Liver (tissue), 3 donors: Measurements from ENCODE around the gene YWHAB.

ENCODE experiments used
- ATF3 ChIP-seq: IDR thresholded peaks from 2 replicates; pipeline ENCODE4 v1.6.1; 2016; ENCODE audit warnings: antibody characterized with exemption
- CTCF ChIP-seq: fragments of 150-350 bp; IDR thresholded peaks from 2 replicates; pipeline ENCODE4 v1.5.1; 2017; ENCODE audit warnings: improper control_type of control experiment, low read depth, low read length; ENCODE audit not compliant: missing input control
- FOXA2 ChIP-seq: IDR thresholded peaks from 2 replicates; pipeline ENCODE4 v1.6.1; 2016; ENCODE audit warnings: antibody characterized with exemption
- RAD21 ChIP-seq, 2 donors: IDR thresholded peaks; 2 replicates each; pipeline ENCODE4 v1.6.1; 2016; ENCODE audit warnings: antibody characterized with exemption in 2 of 2, mild to moderate bottlenecking in 2 of 2
- REST ChIP-seq: IDR thresholded peaks from 2 replicates; pipeline ENCODE4 v1.6.1; 2016; ENCODE audit warnings: antibody characterized with exemption, mild to moderate bottlenecking
- RXRA ChIP-seq, 2 donors: IDR thresholded peaks; 2 replicates each; pipeline ENCODE4 v1.6.1; 2017 to 2018; ENCODE audit warnings: antibody characterized with exemption in 2 of 2, mild to moderate bottlenecking in 1 of 2
- TAF1 ChIP-seq: conservative IDR thresholded peaks from 2 replicates; pipeline ENCODE4 v1.6.1; 2016; ENCODE audit warnings: antibody characterized with exemption, mild to moderate bottlenecking
- YY1 ChIP-seq: IDR thresholded peaks from 2 replicates; pipeline ENCODE4 v1.6.1; 2016; ENCODE audit warnings: antibody characterized with exemption, mild to moderate bottlenecking
- ZBTB33 ChIP-seq: IDR thresholded peaks from 2 replicates; pipeline ENCODE4 v1.6.1; 2016; ENCODE audit warnings: antibody characterized with exemption
- TF ChIP-seq, protein P1 (sequence below): IDR thresholded peaks from 2 replicates; pipeline ENCODE4 v1.6.1; 2016; ENCODE audit warnings: antibody characterized with exemption
- donor health status: healthy.
- donor health status: healthy.

DNA sequence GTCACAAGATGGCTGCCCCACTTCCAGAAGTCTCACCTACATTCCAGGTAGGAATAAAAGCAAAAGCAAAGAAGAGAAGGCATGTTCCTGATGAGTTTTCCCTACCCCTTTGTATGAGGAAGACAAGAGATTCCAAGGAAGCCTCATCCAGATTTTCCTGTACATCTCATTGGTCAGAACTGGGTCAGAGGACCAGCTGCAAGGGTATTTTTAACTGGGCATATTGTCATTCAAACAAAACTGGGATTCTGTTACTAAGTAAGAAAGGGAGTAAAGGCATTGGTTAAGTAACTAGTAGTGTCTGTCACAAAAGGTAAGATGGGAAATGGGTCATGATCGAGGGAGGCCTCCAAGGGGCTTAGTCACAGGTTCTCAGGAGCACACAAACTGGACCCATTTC, 47.0 kb upstream of the YWHAB start:
- no peak for TF ChIP-seq CTCF
- no peak for TF ChIP-seq YY1
- no peak for TF ChIP-seq ZBTB33
- TF ChIP-seq TAF1 = no peak
- TF ChIP-seq ATF3 = no peak
- no peak for TF ChIP-seq FOXA2
- TF ChIP-seq, protein P1, sequence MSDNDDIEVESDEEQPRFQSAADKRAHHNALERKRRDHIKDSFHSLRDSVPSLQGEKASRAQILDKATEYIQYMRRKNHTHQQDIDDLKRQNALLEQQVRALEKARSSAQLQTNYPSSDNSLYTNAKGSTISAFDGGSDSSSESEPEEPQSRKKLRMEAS = no peak
- TF ChIP-seq RAD21 (IDR thresholded peaks at IDR 0.05) = no peak
- TF ChIP-seq REST = no peak
- TF ChIP-seq RXRA (IDR thresholded peaks at IDR 0.05) = no peak
